Liver (tissue), 9 donors: ENCODE results near the gene PARD3. TPM values are rescaled to one million over a fixed set of nuclear protein-coding genes. Genes with fewer than 3 reads are reported as not detected.

Experiments used
- DNase-seq: peaks from one replicate; pipeline ENCODE4 v3.0.0-alpha.2; 2017; ENCODE audit warnings: low spot score
- H3K27ac ChIP-seq, 2 donors: one replicate each; pipeline ENCODE4 v1.7.0; 2013; ENCODE audit warnings: inconsistent platforms in 2 of 2, low read length in 2 of 2, control low read depth in 1 of 2, low read depth in 1 of 2, mild to moderate bottlenecking in 1 of 2
- H3K27me3 ChIP-seq, 4 donors: one replicate each; pipeline versions ENCODE4 v1.6.1 to v1.7.0; 2013; ENCODE audit warnings: low read length in 3 of 4, inconsistent platforms in 1 of 4, mild to moderate bottlenecking in 1 of 4, moderate library complexity in 1 of 4; ENCODE audit not compliant: control insufficient read depth in 4 of 4, insufficient read depth in 4 of 4
- H3K36me3 ChIP-seq, 4 donors: one replicate each; pipeline versions ENCODE4 v1.6.1 to v1.7.0; 2013; ENCODE audit warnings: low read length in 3 of 4, mild to moderate bottlenecking in 3 of 4, low read depth in 1 of 4, moderate library complexity in 1 of 4; ENCODE audit not compliant: control insufficient read depth in 4 of 4, insufficient read depth in 3 of 4
- H3K4me1 ChIP-seq, 4 donors: one replicate each; pipeline versions ENCODE4 v1.6.1 to v1.7.0; 2013; ENCODE audit warnings: low read length in 3 of 4, mild to moderate bottlenecking in 3 of 4, moderate library complexity in 1 of 4; ENCODE audit not compliant: control insufficient read depth in 4 of 4, insufficient read depth in 4 of 4
- H3K4me3 ChIP-seq, 3 donors: one replicate each; pipeline versions ENCODE4 v1.6.1 to v1.7.0; 2013; ENCODE audit warnings: low read length in 3 of 3, control low read depth in 1 of 3, low read depth in 1 of 3, mild to moderate bottlenecking in 1 of 3
- H3K9ac ChIP-seq, 2 donors: one replicate each; pipeline ENCODE4 v1.7.0; 2013; ENCODE audit warnings: low read length in 2 of 2, mild to moderate bottlenecking in 2 of 2, moderate library complexity in 2 of 2, control low read depth in 1 of 2, low read depth in 1 of 2
- H3K9me3 ChIP-seq, 4 donors: one replicate each; pipeline versions ENCODE4 v1.6.1 to v1.7.0; 2013; ENCODE audit warnings: low read length in 3 of 4; ENCODE audit not compliant: control insufficient read depth in 4 of 4
- EGR1 ChIP-seq, 2 donors: IDR thresholded peaks; 2 replicates each; pipeline ENCODE4 v1.6.1; 2016 to 2018; ENCODE audit warnings: antibody characterized with exemption in 2 of 2, low read depth in 2 of 2
- FOXA1 ChIP-seq: IDR thresholded peaks from 2 replicates; pipeline ENCODE4 v1.6.1; 2016; ENCODE audit warnings: antibody characterized with exemption
- FOXA2 ChIP-seq: IDR thresholded peaks from 2 replicates; pipeline ENCODE4 v1.6.1; 2016; ENCODE audit warnings: antibody characterized with exemption
- GABPA ChIP-seq, 2 donors: IDR thresholded peaks in 1 of 2; conservative IDR thresholded peaks in 1 of 2; 2 replicates each; pipeline ENCODE4 v1.6.1; 2016; ENCODE audit warnings: antibody characterized with exemption in 2 of 2, mild to moderate bottlenecking in 1 of 2, moderate library complexity in 1 of 2
- HNF4A ChIP-seq, 2 donors: conservative IDR thresholded peaks; 2 replicates each; pipeline ENCODE4 v1.6.1; 2016; ENCODE audit warnings: antibody characterized with exemption in 2 of 2, mild to moderate bottlenecking in 2 of 2
- HNF4G ChIP-seq: IDR thresholded peaks from 2 replicates; pipeline ENCODE4 v1.6.1; 2016; ENCODE audit warnings: antibody characterized with exemption
- JUND ChIP-seq, 2 donors: IDR thresholded peaks; 2 replicates each; pipeline ENCODE4 v1.6.1; 2016; ENCODE audit warnings: antibody characterized with exemption in 2 of 2
- NR2F2 ChIP-seq: IDR thresholded peaks from 2 replicates; pipeline ENCODE4 v1.6.1; 2016; ENCODE audit warnings: antibody characterized with exemption
- RAD21 ChIP-seq, 2 donors: IDR thresholded peaks; 2 replicates each; pipeline ENCODE4 v1.6.1; 2016; ENCODE audit warnings: antibody characterized with exemption in 2 of 2, mild to moderate bottlenecking in 2 of 2
- RXRA ChIP-seq, 2 donors: IDR thresholded peaks; 2 replicates each; pipeline ENCODE4 v1.6.1; 2017 to 2018; ENCODE audit warnings: antibody characterized with exemption in 2 of 2, mild to moderate bottlenecking in 1 of 2
- SP1 ChIP-seq: IDR thresholded peaks from 2 replicates; pipeline ENCODE4 v1.6.1; 2018; ENCODE audit warnings: antibody characterized with exemption, mild to moderate bottlenecking
- TAF1 ChIP-seq: conservative IDR thresholded peaks from 2 replicates; pipeline ENCODE4 v1.6.1; 2016; ENCODE audit warnings: antibody characterized with exemption, mild to moderate bottlenecking
- YY1 ChIP-seq: IDR thresholded peaks from 2 replicates; pipeline ENCODE4 v1.6.1; 2016; ENCODE audit warnings: antibody characterized with exemption, mild to moderate bottlenecking
- WGBS: extraction: QIAGEN DNeasy Blood & Tissue Kit; methylation state at CpG from one replicate; pipeline ENCODE4 v1.1.7; 2013; 5-methylcytosine and 5-hydroxymethylcytosine counted together
- polyA plus RNA-seq, 2 donors: library from polyadenylated mRNA; stranded (reverse) in 1 of 2; unstranded in 1 of 2; fragments of 200-250 nt in 1 of 2; fragments of >200 nt in 1 of 2; fragmentation: Nextera tagmentation in 1 of 2; extraction: Ambion mirVana in 1 of 2; gene quantifications; one replicate each; pipeline versions ENCODE4 v1.2.1 to v1.2.3, GENCODE V29; 2013 to 2015
- total RNA-seq, 2 donors: library from RNA; depleted of rRNA; stranded (reverse); fragments of >200 nt; gene quantifications; one replicate each; pipeline ENCODE4 v1.2.3, GENCODE V29; 2014
- TF ChIP-seq, protein P1 (sequence below): IDR thresholded peaks from 2 replicates; pipeline ENCODE4 v1.6.1; 2016; ENCODE audit warnings: antibody characterized with exemption, mild to moderate bottlenecking
- TF ChIP-seq, protein P2 (sequence below): fragments of 150-350 bp; IDR thresholded peaks from 2 replicates; pipeline ENCODE4 v1.5.1; 2017; ENCODE audit warnings: improper control_type of control experiment, low read depth, low read length; ENCODE audit not compliant: missing input control
- TF ChIP-seq, protein P3 (sequence below): IDR thresholded peaks from 2 replicates; pipeline ENCODE4 v1.6.1; 2016; ENCODE audit warnings: antibody characterized with exemption
- TF ChIP-seq, protein P4 (sequence below): IDR thresholded peaks from 2 replicates; pipeline ENCODE4 v1.6.1; 2016; ENCODE audit warnings: antibody characterized with exemption
- donor health status: healthy.
- donor health status: healthy.
- donor health status: healthy.
- donor health status: healthy.
- donor health status: healthy.

PARD3 gene
- total and polyA plus RNA-seq, 4 donors, result 12.3 to 43.8 (median 13.5) TPM

DNA sequence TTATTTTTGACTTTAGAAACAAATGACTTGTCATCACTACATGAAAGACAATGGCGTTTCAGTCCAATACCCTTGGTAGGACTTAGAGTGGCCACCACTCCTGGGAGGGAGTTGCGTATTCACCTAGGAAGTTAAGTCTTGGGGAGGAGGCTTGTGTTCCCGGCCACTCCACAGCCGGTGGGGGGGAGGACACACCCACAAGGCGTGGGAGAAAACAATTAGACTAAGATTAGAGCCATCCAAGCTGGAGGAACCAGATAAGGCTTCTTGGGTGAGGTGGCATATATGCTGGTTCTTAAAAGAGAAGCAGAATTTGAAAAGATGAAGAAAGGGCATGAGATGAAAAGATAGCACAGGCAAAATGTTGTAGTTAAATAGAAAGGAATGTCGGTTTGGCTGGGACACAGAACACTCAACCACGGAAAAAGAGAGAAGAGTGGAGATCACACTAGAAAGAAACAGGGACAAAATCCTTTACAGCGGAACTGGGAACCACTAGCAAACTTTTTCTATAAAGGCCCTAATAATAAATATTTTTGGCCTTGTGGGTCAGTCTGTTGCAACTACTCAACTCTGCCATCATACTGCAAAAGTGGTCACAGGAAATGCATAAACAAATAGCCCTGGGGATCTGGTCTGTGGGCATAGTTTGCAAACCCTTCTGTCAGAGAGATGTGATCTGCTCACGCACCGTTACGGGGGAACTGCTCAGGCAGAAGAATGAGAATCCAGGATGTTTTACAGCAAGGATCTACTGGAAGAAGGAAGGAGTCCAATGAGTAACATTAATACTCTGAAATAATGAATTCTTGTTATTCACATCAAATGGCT lies 651.8 kb downstream of the PARD3 start:
- 88% methylated on average over 11 of the region's 11 CpGs for WGBS

More for the DNA sequence above, 651.8 kb downstream of the PARD3 start:
- Histone ChIP-seq H3K36me3 (peaks cover 0 to 2% (median 0%) of the 10 kb centered on the region in 4 donors), H3K4me3 (no peak overlapping the region), H3K27me3 (no peaks in the 10 kb centered on the region), H3K9me3 (no peaks in the 10 kb centered on the region), H3K4me1 (peaks cover 0 to 15% (median 0%) of the 10 kb centered on the region in 4 donors), H3K9ac (no peak overlapping the region), H3K27ac (peak overlapping the region in 1 of 2 donors; percentile 55)
- no peak for TF ChIP-seq EGR1 (IDR thresholded peaks at IDR 0.05; ENCODE audit: low read depth in 2 of 2)
- no peak for TF ChIP-seq FOXA2
- TF ChIP-seq, protein P1, sequence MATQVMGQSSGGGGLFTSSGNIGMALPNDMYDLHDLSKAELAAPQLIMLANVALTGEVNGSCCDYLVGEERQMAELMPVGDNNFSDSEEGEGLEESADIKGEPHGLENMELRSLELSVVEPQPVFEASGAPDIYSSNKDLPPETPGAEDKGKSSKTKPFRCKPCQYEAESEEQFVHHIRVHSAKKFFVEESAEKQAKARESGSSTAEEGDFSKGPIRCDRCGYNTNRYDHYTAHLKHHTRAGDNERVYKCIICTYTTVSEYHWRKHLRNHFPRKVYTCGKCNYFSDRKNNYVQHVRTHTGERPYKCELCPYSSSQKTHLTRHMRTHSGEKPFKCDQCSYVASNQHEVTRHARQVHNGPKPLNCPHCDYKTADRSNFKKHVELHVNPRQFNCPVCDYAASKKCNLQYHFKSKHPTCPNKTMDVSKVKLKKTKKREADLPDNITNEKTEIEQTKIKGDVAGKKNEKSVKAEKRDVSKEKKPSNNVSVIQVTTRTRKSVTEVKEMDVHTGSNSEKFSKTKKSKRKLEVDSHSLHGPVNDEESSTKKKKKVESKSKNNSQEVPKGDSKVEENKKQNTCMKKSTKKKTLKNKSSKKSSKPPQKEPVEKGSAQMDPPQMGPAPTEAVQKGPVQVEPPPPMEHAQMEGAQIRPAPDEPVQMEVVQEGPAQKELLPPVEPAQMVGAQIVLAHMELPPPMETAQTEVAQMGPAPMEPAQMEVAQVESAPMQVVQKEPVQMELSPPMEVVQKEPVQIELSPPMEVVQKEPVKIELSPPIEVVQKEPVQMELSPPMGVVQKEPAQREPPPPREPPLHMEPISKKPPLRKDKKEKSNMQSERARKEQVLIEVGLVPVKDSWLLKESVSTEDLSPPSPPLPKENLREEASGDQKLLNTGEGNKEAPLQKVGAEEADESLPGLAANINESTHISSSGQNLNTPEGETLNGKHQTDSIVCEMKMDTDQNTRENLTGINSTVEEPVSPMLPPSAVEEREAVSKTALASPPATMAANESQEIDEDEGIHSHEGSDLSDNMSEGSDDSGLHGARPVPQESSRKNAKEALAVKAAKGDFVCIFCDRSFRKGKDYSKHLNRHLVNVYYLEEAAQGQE, result no peak
- TF ChIP-seq JUND (IDR thresholded peaks at IDR 0.05), result no peak
- no peak for TF ChIP-seq SP1
- TF ChIP-seq FOXA1, result no peak
- TF ChIP-seq, protein P2, sequence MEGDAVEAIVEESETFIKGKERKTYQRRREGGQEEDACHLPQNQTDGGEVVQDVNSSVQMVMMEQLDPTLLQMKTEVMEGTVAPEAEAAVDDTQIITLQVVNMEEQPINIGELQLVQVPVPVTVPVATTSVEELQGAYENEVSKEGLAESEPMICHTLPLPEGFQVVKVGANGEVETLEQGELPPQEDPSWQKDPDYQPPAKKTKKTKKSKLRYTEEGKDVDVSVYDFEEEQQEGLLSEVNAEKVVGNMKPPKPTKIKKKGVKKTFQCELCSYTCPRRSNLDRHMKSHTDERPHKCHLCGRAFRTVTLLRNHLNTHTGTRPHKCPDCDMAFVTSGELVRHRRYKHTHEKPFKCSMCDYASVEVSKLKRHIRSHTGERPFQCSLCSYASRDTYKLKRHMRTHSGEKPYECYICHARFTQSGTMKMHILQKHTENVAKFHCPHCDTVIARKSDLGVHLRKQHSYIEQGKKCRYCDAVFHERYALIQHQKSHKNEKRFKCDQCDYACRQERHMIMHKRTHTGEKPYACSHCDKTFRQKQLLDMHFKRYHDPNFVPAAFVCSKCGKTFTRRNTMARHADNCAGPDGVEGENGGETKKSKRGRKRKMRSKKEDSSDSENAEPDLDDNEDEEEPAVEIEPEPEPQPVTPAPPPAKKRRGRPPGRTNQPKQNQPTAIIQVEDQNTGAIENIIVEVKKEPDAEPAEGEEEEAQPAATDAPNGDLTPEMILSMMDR, result no peak
- TF ChIP-seq GABPA (IDR thresholded peaks at IDR 0.05 in 1 of 2, conservative IDR thresholded peaks at IDR 0.05 in 1 of 2), result no peak
- TF ChIP-seq NR2F2, result no peak
- no peak for TF ChIP-seq RAD21 (IDR thresholded peaks at IDR 0.05)
- no peak for TF ChIP-seq RXRA (IDR thresholded peaks at IDR 0.05)
- TF ChIP-seq, protein P3, sequence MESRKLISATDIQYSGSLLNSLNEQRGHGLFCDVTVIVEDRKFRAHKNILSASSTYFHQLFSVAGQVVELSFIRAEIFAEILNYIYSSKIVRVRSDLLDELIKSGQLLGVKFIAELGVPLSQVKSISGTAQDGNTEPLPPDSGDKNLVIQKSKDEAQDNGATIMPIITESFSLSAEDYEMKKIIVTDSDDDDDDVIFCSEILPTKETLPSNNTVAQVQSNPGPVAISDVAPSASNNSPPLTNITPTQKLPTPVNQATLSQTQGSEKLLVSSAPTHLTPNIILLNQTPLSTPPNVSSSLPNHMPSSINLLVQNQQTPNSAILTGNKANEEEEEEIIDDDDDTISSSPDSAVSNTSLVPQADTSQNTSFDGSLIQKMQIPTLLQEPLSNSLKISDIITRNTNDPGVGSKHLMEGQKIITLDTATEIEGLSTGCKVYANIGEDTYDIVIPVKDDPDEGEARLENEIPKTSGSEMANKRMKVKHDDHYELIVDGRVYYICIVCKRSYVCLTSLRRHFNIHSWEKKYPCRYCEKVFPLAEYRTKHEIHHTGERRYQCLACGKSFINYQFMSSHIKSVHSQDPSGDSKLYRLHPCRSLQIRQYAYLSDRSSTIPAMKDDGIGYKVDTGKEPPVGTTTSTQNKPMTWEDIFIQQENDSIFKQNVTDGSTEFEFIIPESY, result no peak
- TF ChIP-seq, protein P4, sequence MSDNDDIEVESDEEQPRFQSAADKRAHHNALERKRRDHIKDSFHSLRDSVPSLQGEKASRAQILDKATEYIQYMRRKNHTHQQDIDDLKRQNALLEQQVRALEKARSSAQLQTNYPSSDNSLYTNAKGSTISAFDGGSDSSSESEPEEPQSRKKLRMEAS, result no peak
- TF ChIP-seq HNF4A (conservative IDR thresholded peaks at IDR 0.05), result no peak
- TF ChIP-seq TAF1, result no peak
- TF ChIP-seq HNF4G, result no peak
- TF ChIP-seq YY1, result no peak
- no peak for DNase-seq
